GM18505 (cell line): Measurements from ENCODE around the gene SNHG17.
"Not testable (repeated sequence)": the region's sequence is repeated elsewhere in the genome, so short reads cannot be mapped to it uniquely, and the experiment has no call there.

Source experiments
- ATAC-seq: cut with Tn5 transposase; IDR thresholded peaks from one replicate; pipeline ENCODE4 v1.9.1; 2021; ENCODE audit not compliant: unreplicated experiment
- POLR2A ChIP-seq: IDR thresholded peaks from 4 replicates; pipeline ENCODE4 v1.6.1; 2011; ENCODE audit warnings: borderline replicate concordance; ENCODE audit not compliant: insufficient read depth, insufficient read length; ENCODE audit errors: extremely low read depth

Gene SNHG17

DNA sequence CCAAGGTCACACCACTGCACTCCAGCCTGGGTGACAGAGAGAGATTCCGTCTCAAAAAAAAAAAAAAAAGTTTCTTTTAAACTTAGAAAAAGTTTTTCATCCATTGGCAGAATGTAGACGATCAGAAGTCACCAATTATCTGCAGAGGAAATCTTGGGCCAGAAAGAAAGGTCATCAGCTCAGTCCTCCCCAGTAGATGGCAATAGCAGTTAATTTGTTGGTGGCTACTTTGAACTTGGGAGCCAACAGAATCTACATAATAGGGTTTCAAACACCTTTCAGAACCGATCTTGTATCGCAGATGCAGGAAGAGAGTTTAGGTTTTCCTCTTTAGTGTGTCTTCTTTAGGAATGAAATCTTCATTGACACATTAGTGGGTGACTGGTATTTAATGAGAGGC is 47.2 kb downstream of the SNHG17 start:
- ATAC-seq, result no peak
- no peak for TF ChIP-seq POLR2A

DNA sequence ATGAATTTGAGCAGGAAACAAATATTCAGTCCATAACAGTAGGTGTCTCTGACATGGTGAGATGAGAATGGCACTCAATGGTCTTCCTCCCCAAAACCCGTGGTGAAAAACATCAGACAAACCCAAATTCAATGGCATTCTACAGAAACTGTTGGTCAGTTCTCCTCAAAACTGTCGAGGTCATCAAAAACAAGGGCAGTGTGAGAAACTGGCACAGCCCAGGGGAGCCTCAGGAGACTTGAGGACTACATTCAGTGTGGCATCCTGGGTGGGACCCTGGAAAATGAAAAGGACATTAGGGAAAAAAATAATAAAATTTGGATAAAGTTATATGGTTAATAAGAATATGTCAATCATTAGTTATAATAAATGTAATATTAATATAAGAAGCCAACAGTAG is 48.3 kb downstream of the SNHG17 start:
- ATAC-seq, result no peak

GRCh38 chr20:38386004-38386403 is 49.1 kb downstream of the SNHG17 start:
- no peak for ATAC-seq

More for the DNA sequence above, 48.3 kb downstream of the SNHG17 start:
- no peak for TF ChIP-seq POLR2A

DNA sequence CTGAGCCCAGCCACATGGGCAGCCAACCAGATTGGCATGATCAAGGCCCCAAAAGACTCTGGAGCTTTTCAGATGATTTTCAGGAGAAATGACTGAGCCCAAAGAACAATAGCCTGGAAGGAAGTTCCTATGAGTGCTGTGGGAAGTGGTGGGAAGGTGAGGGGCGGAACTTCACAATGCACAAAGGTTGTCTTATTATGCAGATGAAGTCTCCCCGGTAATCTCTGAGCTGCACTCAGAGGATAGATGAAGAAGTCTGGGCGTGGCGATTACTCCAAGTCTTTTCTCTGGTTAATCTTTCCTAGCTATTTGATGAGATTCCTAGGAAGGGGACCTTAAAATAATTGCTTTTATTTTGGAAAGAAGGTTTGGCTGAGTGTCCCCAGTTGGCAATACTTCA is 52.0 kb downstream of the SNHG17 start:
- ATAC-seq, result no peak
- TF ChIP-seq POLR2A, result no peak

More at GRCh38 chr20:38386004-38386403, 49.1 kb downstream of the SNHG17 start:
- TF ChIP-seq POLR2A, result no peak

- not testable (repeated sequence) for ATAC-seq
Observed at GRCh38 chr20:38377838-38378237, 57.3 kb downstream of the SNHG17 start.

DNA sequence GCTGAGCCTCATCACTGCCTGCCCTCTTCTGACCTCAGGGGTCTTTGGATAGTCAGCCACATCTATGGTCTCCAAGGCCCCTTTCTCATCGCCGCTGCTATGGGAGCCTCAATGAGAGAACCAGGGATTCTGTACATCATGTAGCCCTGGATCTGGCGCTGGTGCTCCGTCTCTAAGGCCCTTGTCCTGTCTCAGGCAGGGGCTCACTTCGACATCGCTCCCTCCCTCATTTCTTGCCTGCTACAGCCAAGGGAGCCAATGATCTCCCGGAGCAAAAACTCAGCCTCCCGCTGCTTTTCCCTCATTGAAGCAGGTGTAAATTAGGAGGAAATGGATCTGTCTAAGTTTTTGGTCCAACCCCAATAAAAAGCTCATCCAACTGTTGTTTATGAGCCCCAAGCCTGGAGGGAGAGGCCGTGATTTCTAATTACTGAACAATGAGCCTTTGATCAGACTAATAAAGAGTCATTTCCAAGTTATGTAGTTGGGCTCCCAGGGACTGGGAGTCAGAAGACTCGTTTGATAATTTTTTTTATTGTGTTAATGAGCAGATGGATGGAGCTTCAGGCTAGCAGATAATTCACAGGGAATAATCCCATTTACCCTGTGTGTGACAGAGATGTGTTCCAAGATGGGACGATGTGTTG is 58.0 kb downstream of the SNHG17 start:
- TF ChIP-seq POLR2A, result no peak
- no peak for ATAC-seq

GRCh38 chr20:38373898-38374297 is 61.2 kb downstream of the SNHG17 start:
- ATAC-seq, result no peak
- TF ChIP-seq POLR2A, result no peak

GRCh38 chr20:38373231-38373867 is 61.8 kb downstream of the SNHG17 start:
- no peak for ATAC-seq
- no peak for TF ChIP-seq POLR2A

DNA sequence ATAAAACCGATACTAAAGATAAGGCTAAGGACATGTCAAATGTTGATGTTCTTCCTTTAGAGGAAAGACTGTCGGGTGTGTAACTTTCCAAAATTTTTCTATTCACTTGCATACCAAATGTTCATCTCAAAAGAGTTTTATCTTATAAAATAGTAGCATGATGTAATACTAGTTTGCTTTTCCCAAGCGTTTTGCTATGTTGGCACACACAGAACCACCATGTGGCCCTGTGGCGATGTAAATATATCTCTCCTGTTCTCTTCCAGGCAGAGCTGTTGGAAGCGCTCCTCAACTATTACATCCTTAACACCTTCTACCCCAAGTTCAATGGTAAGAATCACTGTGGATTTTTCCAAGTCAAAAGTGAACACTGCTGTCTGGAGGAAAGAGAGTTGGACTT is 62.3 kb downstream of the SNHG17 start:
- no peak for TF ChIP-seq POLR2A
- ATAC-seq, result no peak
